ENCODE data around the gene MUL1.

The MUL1 gene

GRCh38 chr1:20511518-20512428 is 3.8 kb upstream of the MUL1 start:
- TF ChIP-seq, protein P1, sequence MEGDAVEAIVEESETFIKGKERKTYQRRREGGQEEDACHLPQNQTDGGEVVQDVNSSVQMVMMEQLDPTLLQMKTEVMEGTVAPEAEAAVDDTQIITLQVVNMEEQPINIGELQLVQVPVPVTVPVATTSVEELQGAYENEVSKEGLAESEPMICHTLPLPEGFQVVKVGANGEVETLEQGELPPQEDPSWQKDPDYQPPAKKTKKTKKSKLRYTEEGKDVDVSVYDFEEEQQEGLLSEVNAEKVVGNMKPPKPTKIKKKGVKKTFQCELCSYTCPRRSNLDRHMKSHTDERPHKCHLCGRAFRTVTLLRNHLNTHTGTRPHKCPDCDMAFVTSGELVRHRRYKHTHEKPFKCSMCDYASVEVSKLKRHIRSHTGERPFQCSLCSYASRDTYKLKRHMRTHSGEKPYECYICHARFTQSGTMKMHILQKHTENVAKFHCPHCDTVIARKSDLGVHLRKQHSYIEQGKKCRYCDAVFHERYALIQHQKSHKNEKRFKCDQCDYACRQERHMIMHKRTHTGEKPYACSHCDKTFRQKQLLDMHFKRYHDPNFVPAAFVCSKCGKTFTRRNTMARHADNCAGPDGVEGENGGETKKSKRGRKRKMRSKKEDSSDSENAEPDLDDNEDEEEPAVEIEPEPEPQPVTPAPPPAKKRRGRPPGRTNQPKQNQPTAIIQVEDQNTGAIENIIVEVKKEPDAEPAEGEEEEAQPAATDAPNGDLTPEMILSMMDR (IDR thresholded peaks at IDR 0.05; ENCODE audit: low read depth, low read length, missing control alignments), result no peak

GRCh38 chr1:20508411-20508771 is 440 bp upstream of the MUL1 start:
- TF ChIP-seq, protein P1 (IDR thresholded peaks at IDR 0.05; ENCODE audit: low read depth, low read length, missing control alignments), result no peak
- peak overlapping the region; percentile 95 for H3K4me3 ChIP-seq (ENCODE audit: low read depth, low read length)
- in situ Hi-C loops (cut with HindIII; ENCODE audit: low sequenced_read_pairs), result no loop called here
- no peak for DNase-seq (ENCODE audit: low read depth)

More at GRCh38 chr1:20511518-20512428, 3.8 kb upstream of the MUL1 start:
- in situ Hi-C loops (cut with HindIII; ENCODE audit: low sequenced_read_pairs), result no loop called here
- no peak overlapping the region for H3K4me3 ChIP-seq (ENCODE audit: low read depth, low read length)
- DNase-seq (ENCODE audit: low read depth), result no peak

DNA sequence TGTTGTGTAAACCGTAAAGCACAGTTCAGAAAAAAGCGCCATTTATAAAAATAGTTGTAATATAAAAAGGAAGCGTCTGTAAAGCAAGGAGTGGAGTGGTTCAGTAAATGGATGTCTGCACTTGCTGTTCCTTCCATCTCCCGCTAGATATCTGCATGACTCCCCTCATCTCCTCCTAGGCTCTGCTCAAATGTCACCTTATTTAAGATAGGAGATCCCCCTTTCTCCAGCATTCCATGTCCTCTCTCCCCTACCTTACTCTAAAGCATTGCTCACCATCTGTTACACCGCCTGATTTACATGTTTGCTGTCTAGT is 745 bp downstream of the MUL1 start:
- in situ Hi-C loops (cut with HindIII; ENCODE audit: low sequenced_read_pairs), result no loop called here
- TF ChIP-seq, protein P1 (IDR thresholded peaks at IDR 0.05; ENCODE audit: low read depth, low read length, missing control alignments), result no peak
- peak overlapping the region; percentile 95 for H3K4me3 ChIP-seq (ENCODE audit: low read depth, low read length)
- DNase-seq (ENCODE audit: low read depth), result no peak

GRCh38 chr1:20505488-20505887 is 2.5 kb downstream of the MUL1 start:
- no peak for DNase-seq (ENCODE audit: low read depth)
- TF ChIP-seq, protein P1 (IDR thresholded peaks at IDR 0.05; ENCODE audit: low read depth, low read length, missing control alignments), result no peak
- in situ Hi-C loops (cut with HindIII; ENCODE audit: low sequenced_read_pairs), result no loop called here
- H3K4me3 ChIP-seq (ENCODE audit: low read depth, low read length), result no peak overlapping the region

GRCh38 chr1:20500716-20501115 is 7.2 kb downstream of the MUL1 start:
- no peak for DNase-seq (ENCODE audit: low read depth)
- in situ Hi-C loops (cut with HindIII; ENCODE audit: low sequenced_read_pairs), result no loop called here
- H3K4me3 ChIP-seq (ENCODE audit: low read depth, low read length), result no peak overlapping the region
- TF ChIP-seq, protein P1 (IDR thresholded peaks at IDR 0.05; ENCODE audit: low read depth, low read length, missing control alignments), result no peak

- in situ Hi-C loops (cut with HindIII; ENCODE audit: low sequenced_read_pairs), result no loop called here
- no peak overlapping the region for H3K4me3 ChIP-seq (ENCODE audit: low read depth, low read length)
- TF ChIP-seq, protein P1 (IDR thresholded peaks at IDR 0.05; ENCODE audit: low read depth, low read length, missing control alignments), result no peak
- DNase-seq (ENCODE audit: low read depth), result no peak
Measured at GRCh38 chr1:20499718-20500117, 8.2 kb downstream of the MUL1 start.

Measured in astrocyte of the cerebellum (primary cell).